Stimulated activated CD8-positive, alpha-beta memory T cell treated with anti-CD3 and anti-CD28 coated beads, Interleukin-2, amount 100 ng/mL, for 48 hours (primary cell): ENCODE results near the gene HNRNPC.
"Not testable (repeated sequence)": the region's sequence is repeated elsewhere in the genome, so short reads cannot be mapped to it uniquely, and the experiment has no call there.

ENCODE experiments used
- DNase-seq, 2 donors: peaks; one replicate each; pipeline ENCODE4 v3.0.0-alpha.2; 2020; ENCODE audit warnings: low read depth in 2 of 2

Gene HNRNPC

DNA sequence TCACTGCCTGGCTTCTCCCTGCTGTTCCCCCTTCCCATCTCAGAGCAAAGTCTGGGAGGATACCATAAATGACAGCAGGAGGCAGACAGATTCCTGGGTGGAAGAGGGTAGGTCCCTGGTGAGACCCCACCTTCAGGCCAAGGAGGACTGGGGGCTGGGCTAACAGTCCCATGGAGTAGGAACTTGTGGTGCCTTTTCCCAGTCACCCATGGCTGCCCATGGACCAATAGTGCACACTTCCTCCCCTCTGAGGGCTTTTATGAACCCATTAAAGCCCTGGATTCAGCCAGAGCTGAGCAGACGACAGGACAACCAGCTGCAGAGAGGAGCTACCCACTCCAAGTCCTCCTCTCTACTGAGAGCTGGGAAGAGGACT is 76.8 kb downstream of the HNRNPC start:
- DNase-seq = no peak

DNA sequence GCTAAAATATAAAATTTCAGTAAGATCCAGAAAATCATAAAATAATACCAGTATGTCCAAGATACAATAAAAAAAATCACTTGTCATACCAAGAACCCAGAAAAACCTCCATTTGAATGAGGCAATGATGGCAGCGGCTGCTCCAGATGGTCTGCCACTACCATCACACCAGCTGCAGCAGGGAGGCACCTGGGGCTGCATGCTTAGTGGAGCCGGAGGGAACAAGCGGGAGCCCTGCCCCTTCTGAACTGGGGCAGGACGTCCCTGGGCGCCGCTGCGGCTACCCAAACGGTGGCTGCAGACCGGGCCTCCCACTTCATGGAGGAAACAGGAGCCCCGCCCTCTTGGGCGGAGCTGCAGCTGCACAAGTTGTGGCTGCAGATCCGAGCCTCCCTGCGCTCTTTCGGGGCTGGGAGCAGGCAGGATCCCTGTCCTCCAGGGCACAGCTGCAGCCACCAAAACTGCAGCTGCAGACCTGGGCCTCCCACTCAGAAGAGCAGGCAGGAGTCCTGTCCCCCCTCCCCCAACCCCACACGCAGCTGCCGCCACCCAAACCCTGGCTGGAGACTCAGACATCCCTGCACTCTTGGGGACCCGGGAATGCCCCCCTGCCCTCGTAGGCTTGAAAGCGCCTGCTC is 77.3 kb downstream of the HNRNPC start:
- peak; percentile 45 to 61 for DNase-seq

DNA sequence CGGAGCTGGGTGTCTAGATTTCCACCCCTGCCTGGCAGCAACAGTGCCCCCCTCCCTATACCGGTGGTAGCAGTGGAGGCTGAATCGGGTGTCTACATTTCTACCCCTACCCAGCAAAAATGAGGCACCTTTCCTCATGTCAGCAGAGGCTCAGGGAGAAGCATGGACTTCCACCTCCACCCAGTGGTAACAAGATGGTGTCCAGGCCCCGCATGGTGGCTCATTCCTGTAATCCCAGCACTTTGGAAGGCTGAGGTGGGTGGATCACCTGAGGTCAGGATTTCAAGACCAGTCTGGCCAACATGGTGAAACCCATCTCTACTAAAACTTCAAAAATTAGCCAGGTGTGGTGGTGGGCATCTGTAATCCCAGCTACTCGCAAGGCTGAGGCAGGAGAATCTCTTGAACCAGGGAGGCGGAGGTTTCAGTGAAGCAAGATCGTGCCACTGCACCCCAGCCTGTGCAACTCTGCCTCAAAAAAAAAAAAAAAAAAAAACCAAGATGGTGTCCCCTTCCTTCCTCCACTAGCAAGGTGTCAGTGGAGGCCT is 77.9 kb downstream of the HNRNPC start:
- no peak for DNase-seq

DNA sequence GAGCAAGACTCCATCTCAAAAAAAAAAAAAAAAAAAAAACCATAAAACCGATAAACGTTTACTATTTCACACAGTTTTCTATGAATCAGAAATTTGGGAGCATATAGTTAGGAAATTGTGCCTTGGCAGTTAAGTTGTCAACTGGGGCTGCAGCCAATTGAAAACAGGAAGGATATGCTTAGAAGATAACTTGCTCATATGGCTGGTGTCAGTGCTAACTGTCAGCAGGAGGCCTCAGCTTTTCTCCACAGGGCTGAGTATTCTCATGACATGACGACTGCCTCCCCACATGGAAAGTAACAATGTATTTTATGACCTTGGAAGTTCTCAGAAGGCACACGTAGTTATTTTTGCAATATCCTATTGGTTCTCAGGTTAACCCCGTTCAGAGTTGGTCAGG is 83.8 kb downstream of the HNRNPC start:
- no peak for DNase-seq

DNA sequence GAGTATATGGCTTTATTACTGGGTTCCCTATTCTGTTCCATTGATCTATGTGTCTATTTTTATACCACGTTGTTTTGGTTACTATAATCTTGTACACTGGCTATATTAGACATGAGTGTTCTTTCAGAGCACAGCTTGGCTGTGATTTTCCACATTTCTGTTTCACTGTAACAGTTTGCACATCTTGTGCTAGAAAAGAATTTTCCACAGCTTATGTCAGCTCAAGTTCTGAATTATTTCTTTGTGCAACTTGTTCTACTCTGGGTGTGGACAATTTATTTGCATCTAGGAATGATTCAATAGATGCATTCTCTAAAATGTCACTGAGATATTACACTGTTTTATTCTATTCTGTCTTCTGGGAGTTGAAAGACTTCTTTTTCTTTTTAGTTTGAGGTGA is 85.0 kb downstream of the HNRNPC start:
- no peak for DNase-seq

DNA sequence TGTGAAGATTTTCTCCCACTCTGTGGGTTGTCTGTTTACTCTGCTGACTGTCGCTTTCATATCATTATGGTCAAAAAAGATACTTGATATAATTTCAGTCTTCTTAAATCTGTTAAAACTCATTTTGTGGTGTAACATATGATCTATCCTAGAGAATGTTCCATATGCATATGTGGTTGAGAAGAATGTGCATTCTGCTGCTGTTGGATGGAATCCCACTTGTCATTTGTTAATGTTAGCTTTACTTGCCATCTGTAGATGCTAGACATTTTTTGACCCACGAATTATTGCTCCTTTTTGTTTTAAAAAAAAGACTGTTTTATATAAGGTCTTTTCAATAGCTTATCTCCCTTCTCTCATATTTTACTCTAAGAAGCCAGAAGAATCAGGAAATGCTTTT is 87.1 kb downstream of the HNRNPC start:
- no peak for DNase-seq

DNA sequence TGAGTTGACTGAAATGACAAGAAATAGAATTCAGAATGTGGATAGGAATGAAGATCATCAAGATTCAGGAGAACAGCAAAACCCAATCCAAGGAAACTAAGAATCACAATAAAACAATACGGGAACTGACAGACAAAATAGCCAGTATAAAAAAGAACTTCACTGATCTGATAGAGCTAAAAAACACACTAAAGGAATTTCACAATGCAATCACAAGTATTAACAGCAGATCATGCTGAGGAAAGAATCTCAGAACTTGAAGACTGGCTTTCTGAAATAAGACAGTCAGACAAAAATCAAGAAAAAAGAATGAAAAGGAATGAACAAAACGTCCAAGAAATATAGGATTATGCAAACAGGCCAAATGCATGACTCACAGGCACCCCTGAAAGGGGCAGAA is 98.1 kb downstream of the HNRNPC start:
- no peak for DNase-seq

DNA sequence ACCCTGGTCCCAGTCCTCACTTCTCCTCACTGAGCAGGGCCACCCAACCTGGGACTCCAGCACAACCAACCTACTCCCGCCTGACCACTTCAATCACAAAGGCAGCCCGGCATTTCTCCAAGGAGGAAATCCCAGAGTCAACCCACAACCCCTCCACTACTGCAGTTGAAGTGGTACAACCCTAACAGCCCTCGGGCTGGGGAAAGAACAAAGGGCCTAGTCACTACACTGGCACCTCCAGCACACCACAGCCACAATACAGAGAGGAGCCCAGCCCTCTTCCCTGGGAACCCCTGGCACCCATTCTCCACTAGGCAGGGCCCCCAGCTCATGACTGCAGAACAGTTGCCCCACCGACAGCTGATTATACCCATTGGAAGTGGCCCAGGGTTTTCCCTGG is 99.7 kb downstream of the HNRNPC start:
- no peak for DNase-seq

DNA sequence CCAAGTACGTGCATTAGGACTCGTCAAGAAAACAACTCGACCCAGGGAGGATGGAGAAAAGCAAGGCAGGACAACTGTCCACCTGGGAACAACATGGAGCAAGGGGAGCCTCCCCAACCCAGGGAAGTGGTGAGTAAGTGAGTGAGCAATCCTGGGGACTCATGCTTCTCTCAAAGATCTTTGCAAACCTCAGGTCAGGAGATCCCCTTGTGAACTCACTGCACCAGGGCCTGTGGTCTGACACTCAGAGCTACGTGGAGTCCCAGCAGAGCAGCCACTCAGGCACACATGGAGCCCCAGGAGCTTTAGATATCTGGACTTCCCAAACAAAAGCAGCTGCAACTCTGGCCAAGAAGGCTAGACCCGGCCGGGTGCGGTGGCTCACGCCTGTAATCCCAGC is 101.2 kb downstream of the HNRNPC start:
- DNase-seq = no peak

DNA sequence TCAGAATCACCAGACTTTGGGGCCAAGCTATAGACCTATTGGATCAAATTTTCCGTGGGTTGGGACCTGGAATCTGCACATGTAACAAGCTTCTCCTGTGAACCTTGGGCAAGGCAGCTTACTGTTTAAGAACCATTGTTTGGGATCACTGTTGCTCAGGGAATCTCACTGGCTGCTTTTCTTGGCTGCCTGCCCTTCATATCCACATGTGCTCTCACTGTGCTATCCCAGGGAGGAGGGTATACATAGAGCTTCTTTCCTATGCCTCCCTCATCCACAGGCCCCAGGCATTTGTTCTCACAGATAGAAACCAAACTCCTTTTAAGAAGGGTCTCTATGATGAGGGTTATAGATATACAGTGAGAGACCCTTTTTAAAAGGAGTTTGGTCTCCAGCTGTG is 103.6 kb downstream of the HNRNPC start:
- not testable (repeated sequence) for DNase-seq

DNA sequence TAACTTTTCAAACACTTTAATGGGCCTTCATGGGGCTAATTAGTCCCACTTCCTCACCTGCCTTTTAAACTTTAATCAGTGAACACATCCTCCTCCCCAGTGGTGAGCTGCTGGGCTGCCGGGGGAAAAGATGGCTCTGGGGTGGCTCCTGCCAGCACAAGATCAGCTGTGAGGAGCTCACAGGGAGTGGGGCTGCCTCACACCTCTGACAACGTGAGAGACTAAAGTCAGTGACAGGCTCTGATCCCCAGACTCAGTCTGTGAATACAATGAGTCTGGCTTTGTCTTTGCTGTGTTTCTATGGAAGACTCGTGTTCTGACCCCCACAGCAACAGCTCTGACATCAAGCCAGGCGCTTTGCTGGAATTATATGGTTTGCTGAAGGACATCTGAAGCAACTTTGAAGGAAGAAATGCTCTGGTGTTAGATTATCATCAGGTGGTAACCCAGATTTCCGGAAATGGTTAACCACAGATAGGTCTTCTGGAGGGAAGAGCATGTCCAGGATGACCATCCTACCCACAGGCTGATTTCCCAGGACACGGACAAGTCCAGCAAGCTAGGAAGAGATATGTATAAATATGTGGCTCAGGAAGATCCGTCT is 104.1 kb downstream of the HNRNPC start:
- not testable (repeated sequence) for DNase-seq

DNA sequence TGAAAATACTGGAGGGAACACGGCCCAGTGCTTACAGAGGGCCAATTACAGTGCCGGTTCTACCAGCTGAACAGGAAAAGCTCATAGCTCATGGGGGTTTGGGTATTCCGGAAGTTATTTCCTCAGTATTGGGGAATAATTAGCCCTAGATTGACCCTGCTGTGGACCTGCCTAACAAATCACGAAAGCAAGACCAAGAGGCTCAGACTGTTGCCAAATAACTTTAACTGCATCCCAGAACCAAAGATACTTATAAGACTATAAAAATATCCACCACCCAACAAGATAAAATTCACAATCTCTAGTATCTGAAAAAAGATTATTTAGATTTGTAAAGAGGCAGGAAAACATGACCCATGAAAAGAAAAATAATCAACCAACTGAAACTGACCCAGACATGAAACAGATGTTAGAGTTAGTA is 105.4 kb downstream of the HNRNPC start:
- no peak for DNase-seq

DNA sequence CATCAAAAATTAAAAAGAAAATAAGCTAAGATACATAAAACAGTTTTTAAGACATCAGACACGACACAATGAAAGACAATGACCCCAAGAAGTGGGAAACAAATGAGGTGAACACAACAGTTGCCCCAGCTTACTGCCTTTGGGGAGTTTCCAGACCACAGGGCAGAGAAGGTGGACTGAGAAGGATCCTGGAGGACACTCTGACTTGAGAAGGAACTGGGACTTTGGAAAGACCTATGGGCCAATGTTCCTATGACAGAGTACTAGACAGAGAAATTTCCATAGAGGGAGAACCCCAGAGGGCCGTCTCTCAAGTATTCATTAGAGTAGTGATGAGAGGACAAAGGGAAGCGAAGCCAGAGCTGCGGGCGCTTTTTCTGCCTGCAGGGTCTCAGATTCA is 107.2 kb downstream of the HNRNPC start:
- no peak for DNase-seq

DNA sequence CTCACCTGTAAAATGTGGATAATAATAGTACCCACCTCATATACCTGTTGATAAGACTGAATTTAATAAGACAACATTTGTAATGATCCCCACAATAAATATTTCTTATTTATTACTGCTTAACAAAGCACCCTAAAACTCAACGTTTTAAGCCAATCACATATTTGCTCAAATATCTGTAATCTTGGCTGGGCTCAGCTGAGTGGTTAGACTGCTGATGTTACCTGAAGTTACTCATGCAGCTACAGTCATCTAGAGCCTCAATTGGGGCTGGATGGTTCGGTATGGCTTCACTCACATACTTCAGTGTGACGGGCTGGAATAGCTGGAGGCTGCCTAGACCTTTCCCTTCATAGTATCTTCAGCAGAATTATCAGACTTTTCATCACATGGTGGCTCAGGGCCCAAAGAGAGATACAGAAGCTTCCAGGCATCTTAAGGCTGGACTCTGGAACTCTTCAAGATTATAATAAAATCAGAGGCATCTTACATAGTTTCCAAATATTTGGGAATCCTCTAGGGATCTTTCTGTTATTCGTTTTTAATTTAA is 109.1 kb downstream of the HNRNPC start:
- no peak for DNase-seq
